ENCODE measurements around the gene TPK1.

DNA sequence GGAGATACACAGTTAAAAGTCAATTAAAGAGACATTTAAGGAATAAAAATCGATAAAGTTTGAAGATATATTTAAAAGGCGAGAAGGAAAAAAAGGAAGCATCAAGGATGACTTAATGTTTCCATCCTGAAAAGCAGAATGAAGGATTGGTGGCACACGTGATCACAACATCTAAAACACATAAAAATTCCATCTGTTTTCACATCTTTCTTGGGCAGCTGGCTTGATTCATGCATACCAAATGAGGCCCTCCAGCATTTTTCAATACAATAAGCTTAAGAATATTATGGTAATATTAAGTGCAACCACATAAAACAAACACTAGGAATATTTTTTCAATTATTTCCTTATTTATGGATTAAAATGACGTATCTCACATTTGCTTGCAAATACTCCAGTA is 112.6 kb downstream of the TPK1 start:
- TF ChIP-seq ZNF24 (tag by site-specific recombination; IDR thresholded peaks at IDR 0.05): no peak
- no peak for TF ChIP-seq ZNF132 (tag by site-specific recombination; IDR thresholded peaks at IDR 0.05; ENCODE audit: borderline replicate concordance)
- TF ChIP-seq SALL2 (tag by site-specific recombination; IDR thresholded peaks at IDR 0.05; ENCODE audit: borderline replicate concordance): no peak
- TF ChIP-seq ZEB2 (tag by site-specific recombination; IDR thresholded peaks at IDR 0.05): no peak

Data from HEK293 (cell line).